Endothelial cell of umbilical vein (primary cell): ENCODE measurements around the gene CFAP97.

ENCODE experiments used
- EZH2 ChIP-seq: IDR thresholded peaks from 2 replicates; pipeline ENCODE4 v1.6.1; 2012; ENCODE audit warnings: borderline replicate concordance, low read depth, mild to moderate bottlenecking, moderate library complexity, low read length, inconsistent platforms; ENCODE audit not compliant: severe bottlenecking
- FOS ChIP-seq: IDR thresholded peaks from 2 replicates; pipeline ENCODE4 v1.6.1; 2011; ENCODE audit warnings: mild to moderate bottlenecking, low read length, moderate library complexity, borderline replicate concordance; ENCODE audit not compliant: insufficient read depth
- MYC ChIP-seq: IDR thresholded peaks from one replicate; pipeline ENCODE4 v1.6.1; 2011; ENCODE audit warnings: mild to moderate bottlenecking, low read depth, low read length
- POLR2A ChIP-seq: IDR thresholded peaks from 2 replicates; pipeline ENCODE4 v1.6.1; 2012; ENCODE audit warnings: low read depth, mild to moderate bottlenecking, control low read depth, low read length
- POLR2AphosphoS5 ChIP-seq: IDR thresholded peaks from 2 replicates; pipeline ENCODE4 v1.6.1; 2012; ENCODE audit warnings: low read depth, mild to moderate bottlenecking, control low read depth, low read length, moderate library complexity; ENCODE audit not compliant: insufficient read depth
- TF ChIP-seq, protein P1 (sequence below), 2 donors: IDR thresholded peaks; 1 replicate in 1 of 2; 2 replicates in 1 of 2; pipeline ENCODE4 v1.5.1; 2011; ENCODE audit warnings: low read length in 2 of 2, mild to moderate bottlenecking in 2 of 2, moderate library complexity in 2 of 2, control low read depth in 1 of 2, inconsistent platforms in 1 of 2, low read depth in 1 of 2; ENCODE audit not compliant: insufficient read depth in 1 of 2; ENCODE audit errors: extremely low read depth in 1 of 2
- TF ChIP-seq, protein P2 (sequence below): IDR thresholded peaks from 2 replicates; pipeline ENCODE4 v1.6.1; 2011; ENCODE audit not compliant: insufficient read depth, insufficient read length

DNA sequence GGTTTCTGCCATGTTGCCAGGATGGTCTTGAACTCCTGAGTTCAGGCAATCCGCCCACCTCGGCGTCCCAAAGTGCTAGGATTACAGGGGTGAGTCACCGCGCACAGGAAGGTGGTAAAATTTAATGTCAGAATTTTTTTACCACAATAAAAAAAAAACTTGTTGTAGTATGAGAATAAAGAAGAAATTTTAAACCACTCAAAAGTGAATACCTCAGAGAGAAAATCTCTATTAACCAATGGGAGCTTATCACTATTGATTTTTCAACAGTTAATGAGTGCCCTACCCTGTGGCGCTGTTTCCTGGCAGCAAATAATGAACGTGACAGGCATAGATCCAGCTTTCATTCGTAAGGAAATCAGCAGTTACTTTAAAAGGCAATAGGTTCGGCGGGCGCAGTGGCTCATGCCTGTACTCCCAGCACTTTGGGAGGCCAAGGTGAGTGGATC lies 93.4 kb downstream of the CFAP97 start:
- TF ChIP-seq, protein P1, sequence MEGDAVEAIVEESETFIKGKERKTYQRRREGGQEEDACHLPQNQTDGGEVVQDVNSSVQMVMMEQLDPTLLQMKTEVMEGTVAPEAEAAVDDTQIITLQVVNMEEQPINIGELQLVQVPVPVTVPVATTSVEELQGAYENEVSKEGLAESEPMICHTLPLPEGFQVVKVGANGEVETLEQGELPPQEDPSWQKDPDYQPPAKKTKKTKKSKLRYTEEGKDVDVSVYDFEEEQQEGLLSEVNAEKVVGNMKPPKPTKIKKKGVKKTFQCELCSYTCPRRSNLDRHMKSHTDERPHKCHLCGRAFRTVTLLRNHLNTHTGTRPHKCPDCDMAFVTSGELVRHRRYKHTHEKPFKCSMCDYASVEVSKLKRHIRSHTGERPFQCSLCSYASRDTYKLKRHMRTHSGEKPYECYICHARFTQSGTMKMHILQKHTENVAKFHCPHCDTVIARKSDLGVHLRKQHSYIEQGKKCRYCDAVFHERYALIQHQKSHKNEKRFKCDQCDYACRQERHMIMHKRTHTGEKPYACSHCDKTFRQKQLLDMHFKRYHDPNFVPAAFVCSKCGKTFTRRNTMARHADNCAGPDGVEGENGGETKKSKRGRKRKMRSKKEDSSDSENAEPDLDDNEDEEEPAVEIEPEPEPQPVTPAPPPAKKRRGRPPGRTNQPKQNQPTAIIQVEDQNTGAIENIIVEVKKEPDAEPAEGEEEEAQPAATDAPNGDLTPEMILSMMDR (IDR thresholded peaks at IDR 0.05; ENCODE audit: extremely low read depth in 1 of 2, insufficient read depth in 1 of 2, low read depth in 1 of 2, low read length in 2 of 2): no peak
- TF ChIP-seq POLR2AphosphoS5 (no peak), MYC (no peak), FOS (no peak), POLR2A (no peak), EZH2 (no peak)
- TF ChIP-seq, protein P2, sequence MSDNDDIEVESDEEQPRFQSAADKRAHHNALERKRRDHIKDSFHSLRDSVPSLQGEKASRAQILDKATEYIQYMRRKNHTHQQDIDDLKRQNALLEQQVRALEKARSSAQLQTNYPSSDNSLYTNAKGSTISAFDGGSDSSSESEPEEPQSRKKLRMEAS: no peak
